IgD-negative memory B cell (primary cell): ENCODE results near the gene CYLD. TPM values are rescaled to one million over a fixed set of nuclear protein-coding genes. Genes with fewer than 3 reads are reported as not detected.

Experiments used
- H3K27ac Mint-ChIP-seq, 3 donors: one replicate each; pipeline ENCODE4 v1.8.0; 2020 to 2022; ENCODE audit warnings: mild to moderate bottlenecking in 3 of 3, mixed read lengths in 3 of 3, moderate library complexity in 1 of 3
- H3K27me3 Mint-ChIP-seq: one replicate; pipeline ENCODE4 v1.8.0; 2021; ENCODE audit warnings: mixed read lengths
- H3K36me3 Mint-ChIP-seq: one replicate; pipeline ENCODE4 v1.8.0; 2020; ENCODE audit warnings: mild to moderate bottlenecking, mixed read lengths
- H3K4me1 Mint-ChIP-seq, 3 donors: one replicate each; pipeline ENCODE4 v1.8.0; 2020 to 2022; ENCODE audit warnings: mixed read lengths in 3 of 3, mild to moderate bottlenecking in 1 of 3
- H3K4me3 Mint-ChIP-seq, 4 donors: one replicate each; pipeline ENCODE4 v1.8.0; 2020 to 2022; ENCODE audit warnings: mild to moderate bottlenecking in 4 of 4, mixed read lengths in 4 of 4, moderate library complexity in 3 of 4
- H3K9me3 Mint-ChIP-seq, 3 donors: one replicate each; pipeline ENCODE4 v1.8.0; 2020 to 2021; ENCODE audit warnings: mixed read lengths in 3 of 3, mild to moderate bottlenecking in 1 of 3
- polyA plus RNA-seq: library from polyadenylated mRNA; unstranded; fragments of 300-500 nt; fragmentation: Illumina TruSeq; gene quantifications from one replicate; pipeline ENCODE4 v1.2.3, GENCODE V29; 2021

The CYLD gene
- polyA plus RNA-seq, 1 donor from 2014 or later, result 78.2 TPM

GRCh38 chr16:50719401-50720337 lies 22.2 kb upstream of the CYLD start:
- Mint-ChIP-seq H3K36me3 (peaks cover 6% of the 10 kb centered on the region), H3K27ac (no peak overlapping the region), H3K9me3 (peaks cover 5 to 8% (median 7%) of the 10 kb centered on the region in 3 donors), H3K4me1 (peaks cover 0 to 5% (median 3%) of the 10 kb centered on the region in 3 donors), H3K27me3 (no peaks in the 10 kb centered on the region), H3K4me3 (no peak overlapping the region)

GRCh38 chr16:50721549-50722404 lies 20.1 kb upstream of the CYLD start:
- Mint-ChIP-seq H3K27me3 (no peaks in the 10 kb centered on the region), H3K4me1 (peaks cover 0 to 1% (median 0%) of the 10 kb centered on the region in 3 donors), H3K36me3 (peaks cover 6% of the 10 kb centered on the region), H3K27ac (no peak overlapping the region), H3K9me3 (peaks cover 5 to 8% (median 7%) of the 10 kb centered on the region in 3 donors), H3K4me3 (no peak overlapping the region)

GRCh38 chr16:50722405-50722737 lies 19.5 kb upstream of the CYLD start:
- H3K4me3 Mint-ChIP-seq, result no peak overlapping the region
- H3K4me1 Mint-ChIP-seq, result peaks cover 0 to 1% (median 0%) of the 10 kb centered on the region in 3 donors
- no peaks in the 10 kb centered on the region for H3K27me3 Mint-ChIP-seq
- peaks cover 6% of the 10 kb centered on the region for H3K36me3 Mint-ChIP-seq
- no peak overlapping the region for H3K27ac Mint-ChIP-seq
- H3K9me3 Mint-ChIP-seq, result peaks cover 5 to 8% (median 7%) of the 10 kb centered on the region in 3 donors

DNA sequence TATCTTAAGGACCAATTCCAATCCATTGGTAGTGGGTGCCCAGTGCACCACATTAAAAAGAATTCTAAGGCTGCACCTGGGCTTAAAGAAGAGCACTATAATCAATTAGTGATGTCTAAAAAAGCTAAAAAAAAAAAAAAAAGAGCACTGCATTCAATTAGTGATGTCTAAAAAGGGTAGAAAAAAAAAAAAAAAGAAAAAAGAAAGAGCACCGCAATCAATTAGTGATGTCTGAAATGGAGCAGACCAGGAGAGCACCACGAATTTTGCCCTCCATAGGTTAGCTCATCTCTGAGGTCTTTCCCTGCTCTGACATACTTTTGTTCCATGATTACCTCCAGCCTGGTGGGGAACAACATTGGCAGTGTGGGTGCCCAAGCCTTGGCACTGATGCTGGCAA lies 18.9 kb upstream of the CYLD start:
- Mint-ChIP-seq H3K4me1 (peaks cover 0 to 1% (median 0%) of the 10 kb centered on the region in 3 donors), H3K27me3 (no peaks in the 10 kb centered on the region), H3K36me3 (peaks cover 9% of the 10 kb centered on the region), H3K4me3 (no peak overlapping the region), H3K27ac (peak overlapping the region in 1 of 3 donors; percentile 24), H3K9me3 (peaks cover 5 to 8% (median 7%) of the 10 kb centered on the region in 3 donors)

GRCh38 chr16:50724306-50724705 lies 17.6 kb upstream of the CYLD start:
- Mint-ChIP-seq H3K27ac (no peak overlapping the region), H3K4me3 (no peak overlapping the region), H3K9me3 (peaks cover 3 to 8% (median 7%) of the 10 kb centered on the region in 3 donors), H3K36me3 (peaks cover 10% of the 10 kb centered on the region), H3K4me1 (peaks cover 0 to 1% (median 0%) of the 10 kb centered on the region in 3 donors), H3K27me3 (no peaks in the 10 kb centered on the region)

DNA sequence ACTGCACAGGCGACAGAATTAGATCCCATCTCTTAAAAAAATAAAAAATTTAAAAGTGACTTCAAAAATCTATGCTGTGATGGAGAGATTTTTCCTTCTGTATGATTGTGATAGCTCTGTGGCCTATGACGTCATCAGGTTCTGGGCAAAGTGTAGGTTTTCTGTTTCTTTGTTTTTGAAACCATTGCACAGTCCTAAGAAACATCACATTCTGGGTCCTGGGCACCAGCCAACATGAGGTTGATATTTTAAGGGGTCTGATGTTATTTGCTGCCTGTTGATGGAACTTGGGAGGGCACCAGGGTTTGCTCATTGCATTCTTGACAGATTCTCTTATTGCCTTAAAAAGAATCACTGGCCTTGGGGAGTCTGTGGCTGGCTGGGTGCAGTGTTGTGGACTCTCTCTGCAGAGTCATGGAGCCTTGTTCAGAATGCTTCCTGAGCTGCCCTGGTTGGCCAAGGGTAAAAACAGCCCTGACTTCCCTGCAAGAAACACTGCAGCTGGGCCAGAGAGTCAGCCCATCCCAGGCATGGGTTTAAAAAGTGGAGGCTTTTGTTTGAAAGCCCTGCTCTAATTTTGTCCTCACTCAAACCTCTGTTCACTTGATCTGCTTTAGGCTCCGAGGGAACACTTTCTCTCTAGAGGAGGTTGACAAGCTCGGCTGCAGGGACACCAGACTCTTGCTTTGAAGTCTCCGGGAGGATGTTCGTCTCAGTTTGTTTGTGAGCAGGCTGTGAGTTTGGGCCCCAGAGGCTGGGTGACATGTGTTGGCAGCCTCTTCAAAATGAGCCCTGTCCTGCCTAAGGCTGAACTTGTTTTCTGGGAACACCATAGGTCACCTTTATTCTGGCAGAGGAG lies 10.5 kb upstream of the CYLD start:
- H3K9me3 Mint-ChIP-seq, result no peaks in the 10 kb centered on the region
- no peak overlapping the region for H3K4me3 Mint-ChIP-seq
- H3K27me3 Mint-ChIP-seq, result no peaks in the 10 kb centered on the region
- peak overlapping the region in 1 of 3 donors; percentile 27 for H3K27ac Mint-ChIP-seq
- peaks cover 6 to 14% (median 7%) of the 10 kb centered on the region in 3 donors for H3K4me1 Mint-ChIP-seq
- peaks cover 8% of the 10 kb centered on the region for H3K36me3 Mint-ChIP-seq

- Mint-ChIP-seq H3K4me1 (peaks cover 10 to 22% (median 15%) of the 10 kb centered on the region in 3 donors), H3K27me3 (no peaks in the 10 kb centered on the region), H3K9me3 (no peaks in the 10 kb centered on the region), H3K4me3 (no peak overlapping the region), H3K27ac (no peak overlapping the region), H3K36me3 (peaks cover 8% of the 10 kb centered on the region)
These were observed 9.7 kb upstream of the CYLD start for GRCh38 chr16:50731989-50732832.

GRCh38 chr16:50733468-50733867 lies 8.4 kb upstream of the CYLD start:
- Mint-ChIP-seq H3K4me1 (peaks cover 10 to 24% (median 18%) of the 10 kb centered on the region in 3 donors), H3K27ac (no peak overlapping the region), H3K27me3 (no peaks in the 10 kb centered on the region), H3K4me3 (no peak overlapping the region), H3K9me3 (no peaks in the 10 kb centered on the region), H3K36me3 (peaks cover 4% of the 10 kb centered on the region)

GRCh38 chr16:50735629-50736122 lies 6.2 kb upstream of the CYLD start:
- no peaks in the 10 kb centered on the region for H3K9me3 Mint-ChIP-seq
- H3K36me3 Mint-ChIP-seq, result peaks cover 6% of the 10 kb centered on the region
- H3K27ac Mint-ChIP-seq, result peak overlapping the region in 1 of 3 donors; percentile 7
- H3K4me3 Mint-ChIP-seq, result no peak overlapping the region
- no peaks in the 10 kb centered on the region for H3K27me3 Mint-ChIP-seq
- peaks cover 10 to 24% (median 18%) of the 10 kb centered on the region in 3 donors for H3K4me1 Mint-ChIP-seq

DNA sequence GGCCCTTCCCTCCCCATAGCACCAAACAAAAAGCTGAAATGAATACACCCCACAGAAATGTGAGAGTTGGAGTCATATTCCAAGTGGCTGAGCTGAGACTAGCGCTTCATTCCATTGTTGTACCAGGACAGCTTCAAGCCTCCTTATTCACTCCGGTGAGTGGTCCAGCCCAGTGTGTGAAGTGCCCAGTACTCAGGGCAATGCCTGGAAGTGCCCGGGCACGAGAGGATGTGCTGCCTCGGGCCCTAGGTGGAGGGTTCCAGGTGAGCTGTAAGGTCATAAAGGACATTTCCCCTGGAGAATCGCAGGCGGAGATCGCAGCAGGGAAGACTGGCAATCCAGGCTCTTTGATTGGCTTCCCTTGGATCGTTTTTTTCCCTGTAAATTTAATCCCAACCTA lies 5.4 kb upstream of the CYLD start:
- Mint-ChIP-seq H3K4me3 (peak overlapping the region in 1 of 4 donors; percentile 25), H3K9me3 (no peaks in the 10 kb centered on the region), H3K27me3 (no peaks in the 10 kb centered on the region), H3K27ac (peak overlapping the region in 1 of 3 donors; percentile 7), H3K36me3 (peaks cover 6% of the 10 kb centered on the region), H3K4me1 (peaks cover 10 to 28% (median 22%) of the 10 kb centered on the region in 3 donors)

GRCh38 chr16:50737420-50737959 lies 4.4 kb upstream of the CYLD start:
- H3K9me3 Mint-ChIP-seq, result no peaks in the 10 kb centered on the region
- no peaks in the 10 kb centered on the region for H3K27me3 Mint-ChIP-seq
- no peak overlapping the region for H3K4me3 Mint-ChIP-seq
- no peak overlapping the region for H3K27ac Mint-ChIP-seq
- peaks cover 6% of the 10 kb centered on the region for H3K36me3 Mint-ChIP-seq
- peaks cover 10 to 30% (median 27%) of the 10 kb centered on the region in 3 donors for H3K4me1 Mint-ChIP-seq

- peaks cover 6% of the 10 kb centered on the region for H3K36me3 Mint-ChIP-seq
- peak overlapping the region in 2 of 4 donors; percentile 59 to 89 for H3K4me3 Mint-ChIP-seq
These were observed 2.9 kb upstream of the CYLD start for GRCh38 chr16:50739031-50739430.

DNA sequence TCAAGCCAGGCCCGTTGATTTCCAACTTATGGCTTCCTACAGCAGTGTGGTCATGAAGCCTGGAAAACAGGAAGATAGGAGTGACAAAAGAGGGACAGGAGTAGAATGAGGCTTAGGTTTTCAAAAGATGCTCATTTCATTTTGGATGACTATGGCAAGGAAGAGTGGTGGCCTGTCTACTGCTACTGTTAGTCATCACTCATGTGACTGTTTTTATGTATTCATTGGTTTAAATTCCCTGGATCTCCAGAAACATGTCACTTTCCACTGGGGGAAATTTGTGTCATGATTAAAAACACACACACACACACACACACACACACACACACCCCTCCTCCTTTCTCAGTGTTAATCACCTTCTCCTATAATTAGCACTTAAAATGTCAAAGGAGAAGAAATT lies 1.1 kb upstream of the CYLD start:
- Mint-ChIP-seq H3K27ac (peak overlapping the region in 2 of 3 donors; percentile 97 to 98), H3K9me3 (no peaks in the 10 kb centered on the region), H3K4me3 (peak overlapping the region in 3 of 4 donors; percentile 8 to 95 (median 89)), H3K4me1 (peaks cover 28 to 48% (median 47%) of the 10 kb centered on the region in 3 donors), H3K27me3 (no peaks in the 10 kb centered on the region), H3K36me3 (peaks cover 2% of the 10 kb centered on the region)

More at GRCh38 chr16:50739031-50739430, 2.9 kb upstream of the CYLD start:
- Mint-ChIP-seq H3K27me3 (no peaks in the 10 kb centered on the region), H3K27ac (peak overlapping the region in 1 of 3 donors; percentile 74), H3K9me3 (no peaks in the 10 kb centered on the region), H3K4me1 (peaks cover 15 to 39% (median 35%) of the 10 kb centered on the region in 3 donors)
